GM12872 (cell line): Measurements from ENCODE around the gene CPNE4.

Experiments used
- TF ChIP-seq, protein P1 (sequence below): IDR thresholded peaks from 3 replicates; pipeline ENCODE4 v1.5.1; 2011; ENCODE audit warnings: low read depth, mild to moderate bottlenecking, low read length, moderate library complexity; ENCODE audit not compliant: insufficient read depth

The CPNE4 gene

DNA sequence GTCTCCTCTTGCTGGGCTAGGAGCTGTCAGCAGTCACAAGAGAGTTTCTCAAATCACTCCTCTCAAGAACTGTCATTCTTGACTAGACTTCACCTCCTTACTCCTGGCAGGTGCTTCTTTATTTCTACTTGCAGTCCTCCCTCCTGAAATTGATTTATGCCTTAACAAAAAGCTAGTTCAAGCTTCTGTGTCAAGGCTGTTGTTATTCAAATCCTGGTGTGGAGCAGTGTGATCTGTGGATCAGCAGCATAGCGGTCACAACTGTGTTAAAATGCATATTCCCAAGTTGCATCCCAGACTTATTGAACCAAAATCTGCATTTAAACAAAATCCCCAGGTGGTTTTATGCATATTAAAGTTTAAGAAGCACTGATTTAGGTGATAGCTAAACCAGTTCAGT is 411.4 kb downstream of the CPNE4 start:
- TF ChIP-seq, protein P1, sequence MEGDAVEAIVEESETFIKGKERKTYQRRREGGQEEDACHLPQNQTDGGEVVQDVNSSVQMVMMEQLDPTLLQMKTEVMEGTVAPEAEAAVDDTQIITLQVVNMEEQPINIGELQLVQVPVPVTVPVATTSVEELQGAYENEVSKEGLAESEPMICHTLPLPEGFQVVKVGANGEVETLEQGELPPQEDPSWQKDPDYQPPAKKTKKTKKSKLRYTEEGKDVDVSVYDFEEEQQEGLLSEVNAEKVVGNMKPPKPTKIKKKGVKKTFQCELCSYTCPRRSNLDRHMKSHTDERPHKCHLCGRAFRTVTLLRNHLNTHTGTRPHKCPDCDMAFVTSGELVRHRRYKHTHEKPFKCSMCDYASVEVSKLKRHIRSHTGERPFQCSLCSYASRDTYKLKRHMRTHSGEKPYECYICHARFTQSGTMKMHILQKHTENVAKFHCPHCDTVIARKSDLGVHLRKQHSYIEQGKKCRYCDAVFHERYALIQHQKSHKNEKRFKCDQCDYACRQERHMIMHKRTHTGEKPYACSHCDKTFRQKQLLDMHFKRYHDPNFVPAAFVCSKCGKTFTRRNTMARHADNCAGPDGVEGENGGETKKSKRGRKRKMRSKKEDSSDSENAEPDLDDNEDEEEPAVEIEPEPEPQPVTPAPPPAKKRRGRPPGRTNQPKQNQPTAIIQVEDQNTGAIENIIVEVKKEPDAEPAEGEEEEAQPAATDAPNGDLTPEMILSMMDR: no peak

DNA sequence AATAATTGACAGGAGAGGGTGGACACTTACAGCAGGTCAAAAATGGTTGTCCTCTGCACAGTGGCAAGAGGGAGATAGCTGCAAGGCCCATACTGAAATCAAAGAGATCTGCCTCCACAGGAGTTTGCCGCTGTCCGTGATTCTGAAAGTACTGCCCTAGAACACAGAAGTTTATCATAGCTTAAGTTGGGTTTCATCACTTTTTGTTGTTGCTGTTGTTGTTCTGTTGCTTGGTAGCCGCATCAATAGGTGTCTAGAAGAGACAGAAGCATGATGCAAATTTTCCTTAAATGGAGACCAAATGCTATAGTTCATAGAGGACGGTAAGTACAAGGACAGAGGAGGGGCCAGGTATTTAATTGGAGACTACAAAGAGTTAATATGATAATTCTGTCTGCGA is 412.1 kb downstream of the CPNE4 start:
- TF ChIP-seq, protein P1: no peak

DNA sequence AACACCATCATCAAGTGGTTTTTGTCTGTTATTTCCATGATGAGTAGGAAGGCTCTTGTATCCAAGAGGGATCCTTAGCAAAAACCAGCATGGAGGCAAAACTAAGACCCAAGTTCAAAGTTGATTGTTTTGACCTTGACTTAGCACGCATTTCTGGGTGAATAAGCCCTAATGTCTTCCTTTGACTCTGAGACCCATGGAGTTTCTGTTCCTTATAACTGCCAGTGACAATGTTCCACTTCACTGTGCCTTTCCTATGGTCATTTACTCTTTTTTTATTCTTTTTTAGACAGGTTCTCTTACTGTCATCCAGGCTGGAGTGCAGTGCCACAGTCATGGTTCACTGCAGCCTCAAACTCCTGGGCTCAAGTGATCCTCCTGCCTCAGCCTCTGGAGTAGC is 413.8 kb downstream of the CPNE4 start:
- TF ChIP-seq, protein P1: no peak

DNA sequence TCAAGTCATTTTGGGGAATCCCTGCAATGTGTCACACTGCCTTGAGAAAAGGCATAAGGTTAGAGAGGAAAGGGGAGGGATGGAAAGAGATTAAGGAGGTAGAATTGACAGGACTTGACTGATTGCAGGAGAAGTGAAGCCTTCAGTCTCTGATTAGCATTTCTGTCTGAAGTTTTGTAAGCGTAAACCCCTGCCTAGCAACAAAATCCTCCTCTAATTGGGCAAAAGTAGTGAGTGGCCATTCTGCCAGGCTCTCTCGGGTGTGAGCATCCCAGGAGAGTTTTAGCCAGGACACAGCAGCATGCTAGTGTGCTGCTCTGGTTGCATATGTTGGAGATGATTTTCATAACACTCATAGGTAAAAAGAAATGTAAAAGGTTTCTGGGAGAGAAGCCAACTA is 415.0 kb downstream of the CPNE4 start:
- TF ChIP-seq, protein P1: no peak

DNA sequence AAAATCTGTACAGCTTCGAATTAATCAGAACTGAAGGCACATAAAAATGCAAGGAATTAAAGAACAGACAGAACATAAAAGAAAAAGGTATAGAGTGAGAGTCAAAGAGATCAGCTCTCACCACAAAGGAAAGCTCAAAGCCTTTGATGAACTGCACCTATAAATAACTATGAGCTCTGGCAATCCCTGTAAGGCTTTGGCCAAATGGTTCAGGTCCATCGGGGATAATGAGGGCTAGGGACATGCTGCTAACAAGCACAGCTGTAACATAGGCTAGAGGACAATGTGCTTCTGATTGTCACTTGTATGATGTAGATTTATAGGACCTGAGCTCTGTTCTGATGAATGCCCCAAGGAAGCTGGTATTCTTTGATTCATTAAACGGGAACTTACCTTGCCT is 418.1 kb downstream of the CPNE4 start:
- TF ChIP-seq, protein P1: no peak

DNA sequence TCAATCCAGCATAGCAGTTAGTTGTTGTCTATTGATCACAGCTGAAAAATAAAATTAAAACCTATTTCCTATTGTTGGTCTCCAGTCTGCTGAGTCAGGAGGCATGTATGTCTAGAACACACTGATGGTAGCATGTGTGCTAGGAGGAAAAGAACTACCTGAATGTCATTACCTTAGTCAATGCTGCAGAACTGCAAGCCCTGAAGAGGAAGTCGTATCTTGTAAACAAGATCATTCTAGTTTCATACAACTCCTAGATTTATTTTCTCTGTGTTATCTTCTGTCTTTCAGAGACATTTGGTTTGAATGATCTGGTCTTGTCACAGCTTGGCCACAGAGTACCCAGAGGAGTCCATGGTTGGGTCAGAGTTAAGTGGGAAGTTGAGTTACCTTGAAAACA is 422.1 kb downstream of the CPNE4 start:
- TF ChIP-seq, protein P1: no peak

DNA sequence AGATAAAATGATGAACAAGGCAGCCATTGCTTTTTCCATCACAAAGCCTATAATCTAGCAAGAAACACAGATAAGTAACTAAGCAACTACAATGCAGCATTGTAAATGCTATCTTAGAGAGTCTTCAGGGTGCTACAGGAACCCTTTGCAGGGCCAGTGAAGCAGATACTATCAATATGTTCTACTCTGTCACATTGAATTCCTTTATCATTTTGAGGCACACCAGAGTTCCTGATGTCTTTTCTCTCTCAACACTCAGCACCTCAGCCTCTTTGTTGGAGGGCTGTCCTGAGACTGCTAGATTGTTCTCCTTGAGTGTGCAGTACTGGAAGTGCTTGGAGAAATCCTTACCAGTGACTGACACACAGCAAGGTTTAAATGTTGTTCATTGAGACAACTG is 424.6 kb downstream of the CPNE4 start:
- TF ChIP-seq, protein P1: no peak

DNA sequence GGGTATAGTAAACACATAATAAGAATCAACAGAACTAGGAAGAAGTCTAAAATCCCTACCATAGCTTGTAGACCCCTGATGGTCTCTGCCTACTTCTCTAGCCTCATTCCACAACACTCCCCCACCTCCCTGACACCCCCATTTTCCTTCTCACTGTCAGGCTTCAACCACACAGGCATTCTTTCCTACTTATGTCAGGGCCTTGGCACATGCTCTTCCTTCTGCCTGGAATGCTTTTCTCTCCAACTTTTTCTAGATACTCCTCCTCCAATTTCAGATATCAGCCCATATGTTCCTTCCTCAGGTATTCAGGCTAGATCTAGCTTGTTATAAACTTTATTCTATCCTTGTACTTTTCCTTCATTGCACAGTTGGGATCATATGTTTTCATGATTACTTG is 426.1 kb downstream of the CPNE4 start:
- TF ChIP-seq, protein P1: no peak
